Retinal pigment epithelial cell (primary cell): ENCODE data around the gene DSE.
A peak's percentile ranks its signal among the peaks of the same experiment; 100 is the strongest.

Experiments used
- DNase-seq: peaks from one replicate; pipeline ENCODE4 v3.0.0-alpha.2; 2010; ENCODE audit warnings: low read depth
- H3K4me3 ChIP-seq: 2 replicates; pipeline ENCODE4 v1.5.1; 2011; ENCODE audit warnings: mild to moderate bottlenecking, low read length, control low read depth, moderate library complexity
- TF ChIP-seq, protein P1 (sequence below): conservative IDR thresholded peaks from 2 replicates; pipeline ENCODE4 v1.5.1; 2011; ENCODE audit warnings: low read depth, low read length, control low read depth, inconsistent platforms

Gene DSE

DNA sequence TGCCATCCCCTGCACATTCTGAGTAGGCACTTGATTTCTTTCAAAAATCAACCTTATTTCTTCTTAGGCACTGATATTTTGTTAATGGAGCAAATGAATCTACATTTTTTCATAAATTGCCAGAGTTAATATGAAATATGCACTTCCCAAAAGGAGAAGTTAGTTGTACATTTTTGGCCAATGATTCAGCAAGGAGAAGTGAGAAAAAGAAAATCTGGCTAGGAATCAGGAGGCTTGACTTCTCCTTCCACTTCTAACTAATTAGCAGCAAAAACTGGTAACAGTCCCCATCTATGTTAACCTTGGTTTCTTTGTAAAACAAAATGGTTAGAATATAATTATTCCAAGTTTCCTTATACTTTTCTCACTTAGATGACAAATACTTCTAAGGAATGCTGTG, 7.0 kb upstream of the DSE start:
- TF ChIP-seq, protein P1, sequence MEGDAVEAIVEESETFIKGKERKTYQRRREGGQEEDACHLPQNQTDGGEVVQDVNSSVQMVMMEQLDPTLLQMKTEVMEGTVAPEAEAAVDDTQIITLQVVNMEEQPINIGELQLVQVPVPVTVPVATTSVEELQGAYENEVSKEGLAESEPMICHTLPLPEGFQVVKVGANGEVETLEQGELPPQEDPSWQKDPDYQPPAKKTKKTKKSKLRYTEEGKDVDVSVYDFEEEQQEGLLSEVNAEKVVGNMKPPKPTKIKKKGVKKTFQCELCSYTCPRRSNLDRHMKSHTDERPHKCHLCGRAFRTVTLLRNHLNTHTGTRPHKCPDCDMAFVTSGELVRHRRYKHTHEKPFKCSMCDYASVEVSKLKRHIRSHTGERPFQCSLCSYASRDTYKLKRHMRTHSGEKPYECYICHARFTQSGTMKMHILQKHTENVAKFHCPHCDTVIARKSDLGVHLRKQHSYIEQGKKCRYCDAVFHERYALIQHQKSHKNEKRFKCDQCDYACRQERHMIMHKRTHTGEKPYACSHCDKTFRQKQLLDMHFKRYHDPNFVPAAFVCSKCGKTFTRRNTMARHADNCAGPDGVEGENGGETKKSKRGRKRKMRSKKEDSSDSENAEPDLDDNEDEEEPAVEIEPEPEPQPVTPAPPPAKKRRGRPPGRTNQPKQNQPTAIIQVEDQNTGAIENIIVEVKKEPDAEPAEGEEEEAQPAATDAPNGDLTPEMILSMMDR, result no peak
- H3K4me3 ChIP-seq, result no peak overlapping the region
- DNase-seq, result no peak

- DNase-seq, result no peak
- no peak overlapping the region for H3K4me3 ChIP-seq
- TF ChIP-seq, protein P1, result no peak
These were observed 6.4 kb upstream of the DSE start for GRCh38 chr6:116364321-116364720.

GRCh38 chr6:116365743-116366142, 5.0 kb upstream of the DSE start:
- DNase-seq, result no peak
- TF ChIP-seq, protein P1, result no peak
- no peak overlapping the region for H3K4me3 ChIP-seq

- TF ChIP-seq, protein P1, result no peak
- no peak for DNase-seq
- H3K4me3 ChIP-seq, result no peak overlapping the region
These were observed 3.9 kb upstream of the DSE start for GRCh38 chr6:116366740-116367275.

GRCh38 chr6:116369540-116369939, 1.2 kb upstream of the DSE start:
- no peak for DNase-seq
- TF ChIP-seq, protein P1, result no peak
- H3K4me3 ChIP-seq, result no peak overlapping the region

- H3K4me3 ChIP-seq, result peak overlapping the region; percentile 74
- TF ChIP-seq, protein P1, result no peak
- no peak for DNase-seq
These were observed 585 bp upstream of the DSE start for GRCh38 chr6:116369964-116370759.
